ENCODE measurements around the gene SETD6. TPM values are rescaled to one million over a fixed set of nuclear protein-coding genes. Genes with fewer than 3 reads are reported as not detected.

The SETD6 gene
- total RNA-seq, 1 donor from 2014 or later: 12.5 TPM

DNA sequence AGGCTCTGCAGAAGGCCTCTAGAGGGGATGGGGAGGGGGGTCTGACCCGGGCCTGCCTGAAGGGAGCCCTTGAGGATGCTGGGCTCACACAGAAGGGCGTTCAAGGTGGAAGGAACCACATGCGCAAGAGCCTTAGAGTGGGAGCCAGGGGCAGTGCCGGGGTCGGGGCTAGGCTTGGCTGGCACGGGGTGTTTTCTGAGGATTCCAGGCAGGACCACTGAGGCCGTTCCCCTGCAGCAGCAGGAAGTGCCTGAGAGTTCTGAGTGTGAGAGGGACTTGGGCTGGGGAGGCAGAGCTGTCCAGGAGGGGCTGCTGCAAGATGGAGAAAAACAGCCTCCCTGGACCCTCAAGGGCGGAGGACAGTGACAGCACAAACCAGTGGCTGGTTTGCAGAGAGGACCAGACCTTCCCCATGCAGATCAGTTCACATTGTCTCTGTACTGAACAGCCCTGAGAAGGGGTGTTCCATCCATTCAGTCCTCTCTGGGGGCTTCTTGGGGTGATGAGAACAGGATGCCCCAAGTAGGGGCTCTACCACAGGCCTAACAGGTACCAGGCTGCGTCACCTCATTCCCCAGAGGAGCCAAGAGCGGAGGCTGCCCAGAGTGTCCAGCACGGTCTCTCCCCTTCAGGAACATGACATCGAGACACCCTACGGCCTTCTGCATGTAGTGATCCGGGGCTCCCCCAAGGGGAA is 12.0 kb upstream of the SETD6 start:
- TF ChIP-seq, protein P1, sequence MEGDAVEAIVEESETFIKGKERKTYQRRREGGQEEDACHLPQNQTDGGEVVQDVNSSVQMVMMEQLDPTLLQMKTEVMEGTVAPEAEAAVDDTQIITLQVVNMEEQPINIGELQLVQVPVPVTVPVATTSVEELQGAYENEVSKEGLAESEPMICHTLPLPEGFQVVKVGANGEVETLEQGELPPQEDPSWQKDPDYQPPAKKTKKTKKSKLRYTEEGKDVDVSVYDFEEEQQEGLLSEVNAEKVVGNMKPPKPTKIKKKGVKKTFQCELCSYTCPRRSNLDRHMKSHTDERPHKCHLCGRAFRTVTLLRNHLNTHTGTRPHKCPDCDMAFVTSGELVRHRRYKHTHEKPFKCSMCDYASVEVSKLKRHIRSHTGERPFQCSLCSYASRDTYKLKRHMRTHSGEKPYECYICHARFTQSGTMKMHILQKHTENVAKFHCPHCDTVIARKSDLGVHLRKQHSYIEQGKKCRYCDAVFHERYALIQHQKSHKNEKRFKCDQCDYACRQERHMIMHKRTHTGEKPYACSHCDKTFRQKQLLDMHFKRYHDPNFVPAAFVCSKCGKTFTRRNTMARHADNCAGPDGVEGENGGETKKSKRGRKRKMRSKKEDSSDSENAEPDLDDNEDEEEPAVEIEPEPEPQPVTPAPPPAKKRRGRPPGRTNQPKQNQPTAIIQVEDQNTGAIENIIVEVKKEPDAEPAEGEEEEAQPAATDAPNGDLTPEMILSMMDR (IDR thresholded peaks at IDR 0.05; ENCODE audit: insufficient read depth, low read length, poor library complexity, severe bottlenecking): no peak
- DNase-seq (ENCODE audit: low read depth): no peak
- H3K27me3 ChIP-seq (ENCODE audit: control insufficient read depth, insufficient read depth, low read length): no peaks in the 10 kb centered on the region
- no peak overlapping the region for H3K4me3 ChIP-seq (ENCODE audit: low read depth, low read length)
- no peaks in the 10 kb centered on the region for H3K36me3 ChIP-seq (ENCODE audit: control insufficient read depth, insufficient read depth, low read length)

DNA sequence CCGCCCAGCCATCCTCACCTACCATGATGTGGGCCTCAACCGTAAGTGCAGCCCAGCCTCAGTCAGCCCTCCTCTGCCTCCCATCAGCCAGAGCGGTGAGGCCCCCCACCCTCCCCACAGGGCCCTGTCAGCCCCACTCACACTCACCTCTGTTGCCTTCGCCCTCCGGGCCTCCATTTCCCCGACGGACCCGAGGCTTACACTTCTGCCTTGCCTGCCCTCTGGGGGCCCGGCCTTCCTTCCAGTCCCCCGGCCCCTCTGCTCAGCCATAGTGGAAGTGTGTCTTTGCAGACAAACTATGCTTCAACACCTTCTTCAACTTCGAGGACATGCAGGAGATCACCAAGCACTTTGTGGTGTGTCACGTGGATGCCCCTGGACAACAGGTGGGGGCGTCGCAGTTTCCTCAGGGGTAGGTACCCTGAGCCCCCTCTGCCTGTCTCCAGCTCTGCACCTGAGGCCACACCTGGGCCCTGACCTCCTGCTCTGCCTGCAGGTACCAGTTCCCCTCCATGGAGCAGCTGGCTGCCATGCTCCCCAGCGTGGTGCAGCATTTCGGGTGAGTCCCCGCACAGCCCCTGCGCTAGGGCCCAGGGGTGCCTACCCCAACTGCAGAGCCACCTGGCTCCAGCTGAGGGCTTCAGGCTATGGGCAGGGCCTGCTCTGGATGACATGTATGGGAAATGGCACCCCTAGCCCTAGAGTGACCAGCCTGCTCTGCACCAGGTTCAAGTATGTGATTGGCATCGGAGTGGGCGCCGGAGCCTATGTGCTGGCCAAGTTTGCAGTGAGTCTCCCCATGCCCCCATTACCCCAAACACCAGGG is 11.2 kb upstream of the SETD6 start:
- Histone ChIP-seq H3K4me3 (ENCODE audit: low read depth, low read length) (no peak overlapping the region), H3K27me3 (ENCODE audit: control insufficient read depth, insufficient read depth, low read length) (no peaks in the 10 kb centered on the region), H3K36me3 (ENCODE audit: control insufficient read depth, insufficient read depth, low read length) (no peaks in the 10 kb centered on the region)
- TF ChIP-seq, protein P1 (IDR thresholded peaks at IDR 0.05; ENCODE audit: insufficient read depth, low read length, poor library complexity, severe bottlenecking): no peak
- no peak for DNase-seq (ENCODE audit: low read depth)

DNA sequence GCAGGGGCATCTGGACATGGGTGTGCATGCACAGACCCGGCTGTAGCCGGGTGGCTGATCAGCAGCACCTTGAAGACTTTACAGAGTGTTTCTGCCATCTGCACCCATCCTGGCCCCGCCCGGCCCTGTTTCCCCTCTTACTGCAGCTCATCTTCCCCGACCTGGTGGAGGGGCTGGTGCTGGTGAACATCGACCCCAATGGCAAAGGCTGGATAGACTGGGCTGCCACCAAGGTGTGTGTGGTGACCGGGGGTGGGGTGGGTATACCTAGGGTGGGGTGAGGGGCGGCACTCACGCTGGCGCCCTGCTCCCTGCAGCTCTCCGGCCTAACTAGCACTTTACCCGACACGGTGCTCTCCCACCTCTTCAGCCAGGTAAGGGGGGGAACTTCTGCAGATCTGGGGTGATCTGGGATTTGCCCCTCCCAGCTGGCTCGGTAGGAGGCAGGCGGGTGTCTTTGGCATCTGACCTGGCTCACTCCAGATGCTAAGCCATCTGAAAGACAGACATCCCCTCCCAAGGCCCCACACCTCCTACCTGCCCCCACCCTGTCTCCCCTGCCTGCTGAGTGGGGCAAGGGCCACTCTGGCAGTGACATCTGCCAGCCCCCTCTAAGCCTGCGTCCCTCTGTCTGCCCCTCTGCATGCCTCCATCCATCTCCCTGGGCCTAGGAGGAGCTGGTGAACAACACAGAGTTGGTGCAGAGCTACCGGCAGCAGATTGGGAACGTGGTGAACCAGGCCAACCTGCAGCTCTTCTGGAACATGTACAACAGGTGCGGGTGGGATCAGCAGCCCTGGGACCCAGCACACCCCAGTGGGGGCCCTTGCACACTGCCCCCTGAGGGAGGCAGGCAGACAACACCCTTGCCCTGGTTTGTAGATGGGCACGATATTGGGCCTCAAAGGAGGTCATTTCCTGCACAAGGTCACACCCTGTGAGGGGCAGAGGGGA is 8.8 kb upstream of the SETD6 start:
- no peak overlapping the region for H3K4me3 ChIP-seq (ENCODE audit: low read depth, low read length)
- DNase-seq (ENCODE audit: low read depth): no peak
- H3K27me3 ChIP-seq (ENCODE audit: control insufficient read depth, insufficient read depth, low read length): no peaks in the 10 kb centered on the region
- H3K36me3 ChIP-seq (ENCODE audit: control insufficient read depth, insufficient read depth, low read length): no peaks in the 10 kb centered on the region
- TF ChIP-seq, protein P1 (IDR thresholded peaks at IDR 0.05; ENCODE audit: insufficient read depth, low read length, poor library complexity, severe bottlenecking): no peak

DNA sequence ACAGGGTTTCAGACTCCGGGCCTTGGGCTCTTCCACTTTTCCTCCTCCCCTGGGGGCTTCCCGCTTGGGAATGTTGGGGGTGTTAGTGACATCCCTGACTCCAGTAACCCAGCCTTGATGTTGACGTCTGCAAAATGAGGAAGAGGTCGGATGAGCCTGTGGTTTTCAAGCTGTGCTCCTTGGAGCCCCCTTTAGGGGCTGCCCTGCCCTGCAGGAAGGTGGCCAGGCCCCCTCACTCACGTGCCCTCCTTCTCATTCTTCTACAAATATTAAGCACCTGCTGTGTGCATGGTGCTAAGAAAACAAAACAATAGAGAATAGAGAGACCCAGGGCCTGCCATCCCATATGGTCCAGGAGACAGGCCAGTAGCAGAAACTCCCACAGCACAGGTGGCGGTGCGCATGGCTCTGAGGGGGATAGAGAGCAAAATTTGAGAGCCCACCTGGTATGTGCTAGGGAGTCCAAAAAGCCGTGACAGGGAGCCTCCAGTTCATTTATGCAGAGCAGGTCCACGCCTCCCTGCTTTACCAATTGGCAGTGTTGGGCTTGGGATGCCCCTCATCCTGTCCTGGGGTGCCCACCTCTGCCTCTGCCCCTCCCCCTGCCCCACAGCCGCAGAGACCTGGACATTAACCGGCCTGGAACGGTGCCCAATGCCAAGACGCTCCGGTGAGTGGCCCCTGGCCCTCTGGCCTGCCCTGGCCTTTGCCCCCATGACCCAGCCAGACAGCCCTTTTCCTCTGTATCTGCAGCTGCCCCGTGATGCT is 7.9 kb upstream of the SETD6 start:
- H3K27me3 ChIP-seq (ENCODE audit: control insufficient read depth, insufficient read depth, low read length): no peaks in the 10 kb centered on the region
- H3K4me3 ChIP-seq (ENCODE audit: low read depth, low read length): no peak overlapping the region
- no peaks in the 10 kb centered on the region for H3K36me3 ChIP-seq (ENCODE audit: control insufficient read depth, insufficient read depth, low read length)
- TF ChIP-seq, protein P1 (IDR thresholded peaks at IDR 0.05; ENCODE audit: insufficient read depth, low read length, poor library complexity, severe bottlenecking): no peak
- no peak for DNase-seq (ENCODE audit: low read depth)

DNA sequence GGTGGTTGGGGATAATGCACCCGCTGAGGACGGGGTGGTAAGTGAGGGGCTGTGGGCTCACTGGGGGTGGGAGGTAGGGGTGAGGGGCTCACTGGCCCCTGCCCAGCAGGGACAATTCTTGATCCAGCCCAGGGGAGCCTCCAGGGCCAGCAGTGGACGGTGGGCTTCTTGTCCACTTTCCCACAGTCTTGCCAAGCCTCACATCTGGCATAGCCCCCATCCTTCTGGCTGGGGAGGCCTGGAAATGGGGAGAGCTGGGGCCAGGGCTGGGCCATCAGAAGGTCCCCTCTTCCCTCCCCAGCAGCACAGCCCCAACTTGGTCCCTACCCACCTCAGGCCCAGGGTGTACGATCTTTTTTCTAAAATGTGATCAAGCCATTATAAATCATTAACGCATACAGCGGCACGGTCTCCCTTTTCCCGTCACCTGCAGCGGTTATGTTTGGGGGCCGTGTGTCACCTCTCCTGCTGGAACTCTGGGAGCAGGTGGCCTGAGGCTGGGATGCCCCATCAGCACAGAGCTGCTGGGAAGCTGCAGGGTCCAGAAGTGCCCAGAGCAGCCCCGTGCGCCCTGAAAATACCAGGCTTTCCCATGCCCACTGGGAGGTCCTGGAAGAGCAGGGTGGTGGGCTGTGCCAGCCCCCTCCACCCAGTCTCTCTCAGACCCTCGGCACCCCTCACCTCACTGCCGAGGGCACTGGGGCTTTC is 7.2 kb upstream of the SETD6 start:
- no peak overlapping the region for H3K4me3 ChIP-seq (ENCODE audit: low read depth, low read length)
- DNase-seq (ENCODE audit: low read depth): no peak
- TF ChIP-seq, protein P1 (IDR thresholded peaks at IDR 0.05; ENCODE audit: insufficient read depth, low read length, poor library complexity, severe bottlenecking): no peak
- no peaks in the 10 kb centered on the region for H3K36me3 ChIP-seq (ENCODE audit: control insufficient read depth, insufficient read depth, low read length)
- H3K27me3 ChIP-seq (ENCODE audit: control insufficient read depth, insufficient read depth, low read length): no peaks in the 10 kb centered on the region
